ENCODE data around the gene CALCR.

GRCh38 chr7:93623816-93624215 is 49.3 kb upstream of the CALCR start:
- TF ChIP-seq RARB (CRISPR knock-in tag; IDR thresholded peaks at IDR 0.05) (no peak), CSDC2 (CRISPR knock-in tag; IDR thresholded peaks at IDR 0.05) (no peak), BACH2 (CRISPR knock-in tag; IDR thresholded peaks at IDR 0.05; ENCODE audit: borderline replicate concordance) (no peak), PATZ1 (CRISPR knock-in tag; IDR thresholded peaks at IDR 0.05; ENCODE audit: borderline replicate concordance) (no peak), SNAI2 (CRISPR knock-in tag; IDR thresholded peaks at IDR 0.05) (no peak), ZFP30 (CRISPR knock-in tag; IDR thresholded peaks at IDR 0.05) (no peak)
